ENCODE measurements around the gene MAPK8IP1. TPM values are rescaled to one million over a fixed set of nuclear protein-coding genes. Genes with fewer than 3 reads are reported as not detected.
A peak's percentile ranks its signal among the peaks of the same experiment; 100 is the strongest.

The MAPK8IP1 gene
- total and polyA plus RNA-seq, 10 donors, result 0.80 to 6.0 (median 3.1) TPM

DNA sequence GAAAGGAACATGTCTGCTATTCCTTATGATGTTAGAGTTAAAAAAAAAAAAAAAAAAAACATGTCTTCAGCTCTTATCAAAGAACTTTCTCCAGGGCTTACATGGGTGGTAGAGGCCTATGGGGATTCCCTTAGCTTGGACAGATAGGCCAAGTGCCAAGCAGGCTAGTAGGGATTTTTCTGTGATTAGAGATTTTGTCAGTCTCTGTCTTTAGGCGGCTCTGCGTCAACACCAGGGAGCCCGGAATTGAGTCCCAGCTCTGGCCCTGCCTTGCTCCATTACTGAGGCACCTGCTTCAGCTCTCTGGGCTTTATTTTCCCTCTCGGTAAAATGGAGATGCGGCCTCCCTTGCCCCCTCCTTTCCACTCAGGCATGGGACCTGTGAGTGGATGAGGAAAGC is 25.1 kb upstream of the MAPK8IP1 start:
- H3K27me3 ChIP-seq (replicated peaks in 1 of 7), result no peaks in the 10 kb centered on the region
- H3K4me3 ChIP-seq, result no peak overlapping the region
- intact Hi-C loops (cut with DNase I; ENCODE audit: low total_unique reads), result no loop called here
- peaks cover 10 to 100% (median 86%) of the 10 kb centered on the region in 6 donors for H3K36me3 ChIP-seq
- H3K4me1 ChIP-seq, result peaks cover 29 to 48% (median 33%) of the 10 kb centered on the region in 6 donors
- H3K27ac ChIP-seq, result peak overlapping the region in 6 of 8 donors; percentile 9 to 78 (median 60)
- H3K9me3 ChIP-seq, result no peaks in the 10 kb centered on the region
- TF ChIP-seq POLR2A (IDR thresholded peaks at IDR 0.05), result no peak
- TF ChIP-seq, protein P1, sequence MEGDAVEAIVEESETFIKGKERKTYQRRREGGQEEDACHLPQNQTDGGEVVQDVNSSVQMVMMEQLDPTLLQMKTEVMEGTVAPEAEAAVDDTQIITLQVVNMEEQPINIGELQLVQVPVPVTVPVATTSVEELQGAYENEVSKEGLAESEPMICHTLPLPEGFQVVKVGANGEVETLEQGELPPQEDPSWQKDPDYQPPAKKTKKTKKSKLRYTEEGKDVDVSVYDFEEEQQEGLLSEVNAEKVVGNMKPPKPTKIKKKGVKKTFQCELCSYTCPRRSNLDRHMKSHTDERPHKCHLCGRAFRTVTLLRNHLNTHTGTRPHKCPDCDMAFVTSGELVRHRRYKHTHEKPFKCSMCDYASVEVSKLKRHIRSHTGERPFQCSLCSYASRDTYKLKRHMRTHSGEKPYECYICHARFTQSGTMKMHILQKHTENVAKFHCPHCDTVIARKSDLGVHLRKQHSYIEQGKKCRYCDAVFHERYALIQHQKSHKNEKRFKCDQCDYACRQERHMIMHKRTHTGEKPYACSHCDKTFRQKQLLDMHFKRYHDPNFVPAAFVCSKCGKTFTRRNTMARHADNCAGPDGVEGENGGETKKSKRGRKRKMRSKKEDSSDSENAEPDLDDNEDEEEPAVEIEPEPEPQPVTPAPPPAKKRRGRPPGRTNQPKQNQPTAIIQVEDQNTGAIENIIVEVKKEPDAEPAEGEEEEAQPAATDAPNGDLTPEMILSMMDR (IDR thresholded peaks at IDR 0.05 in 8 of 11, conservative IDR thresholded peaks at IDR 0.05 in 3 of 11), result no peak
- TF ChIP-seq POLR2AphosphoS5 (IDR thresholded peaks at IDR 0.05), result no peak
- no peak for DNase-seq
- 82 to 96% (median 94%) methylated on average over 5 of the region's 5 CpGs for WGBS, 5 donors

DNA sequence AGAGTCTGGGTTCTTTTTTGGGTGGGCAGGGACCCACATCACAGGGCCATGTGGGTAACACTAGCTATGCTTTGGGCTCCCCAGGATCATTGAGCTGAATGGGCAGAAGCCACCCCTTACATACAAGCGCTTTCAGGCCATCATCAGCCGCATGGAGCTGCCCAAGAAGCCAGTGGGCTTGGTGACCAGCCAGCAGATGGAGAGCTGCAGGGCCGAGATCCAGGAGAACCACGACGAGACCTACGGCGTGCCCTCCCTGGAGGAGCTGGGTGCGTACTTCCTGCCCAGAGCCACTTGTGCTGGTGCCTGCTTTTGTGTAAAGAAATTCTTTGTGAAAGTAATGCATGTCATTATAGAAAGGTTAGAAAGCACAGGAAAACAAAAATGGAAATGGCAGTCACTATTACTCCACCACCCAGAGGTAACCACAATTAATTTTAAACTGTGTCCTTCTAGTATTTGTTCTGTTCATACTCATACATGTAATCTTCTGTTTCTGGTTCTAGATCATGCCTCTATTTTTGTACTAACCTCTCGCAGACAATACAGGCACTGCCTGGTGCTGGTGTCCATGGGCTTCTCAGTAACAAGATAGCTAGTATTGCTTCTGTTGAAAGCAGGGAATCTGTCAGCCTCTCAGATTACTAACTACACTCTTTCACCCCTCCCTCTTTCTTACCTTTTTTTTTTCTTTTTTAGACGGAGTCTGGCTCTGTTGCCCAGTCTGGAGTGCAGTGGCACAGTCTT is 24.5 kb upstream of the MAPK8IP1 start:
- TF ChIP-seq POLR2AphosphoS5 (IDR thresholded peaks at IDR 0.05), result no peak
- TF ChIP-seq POLR2A (IDR thresholded peaks at IDR 0.05), result no peak
- TF ChIP-seq, protein P1 (IDR thresholded peaks at IDR 0.05 in 8 of 11, conservative IDR thresholded peaks at IDR 0.05 in 3 of 11), result no peak
- DNase-seq, result no peak
- Histone ChIP-seq H3K9me3 (no peaks in the 10 kb centered on the region), H3K4me3 (no peak overlapping the region), H3K4me1 (peaks cover 29 to 46% (median 33%) of the 10 kb centered on the region in 6 donors), H3K36me3 (peaks cover 9 to 100% (median 89%) of the 10 kb centered on the region in 6 donors), H3K27me3 (replicated peaks in 1 of 7) (no peaks in the 10 kb centered on the region), H3K27ac (peak overlapping the region in 1 of 8 donors; percentile 68)
- intact Hi-C loops (cut with DNase I; ENCODE audit: low total_unique reads), result no loop called here
- WGBS, 5 donors, result 85 to 94% (median 87%) methylated on average over 9 to 10 of the region's 10 CpGs

DNA sequence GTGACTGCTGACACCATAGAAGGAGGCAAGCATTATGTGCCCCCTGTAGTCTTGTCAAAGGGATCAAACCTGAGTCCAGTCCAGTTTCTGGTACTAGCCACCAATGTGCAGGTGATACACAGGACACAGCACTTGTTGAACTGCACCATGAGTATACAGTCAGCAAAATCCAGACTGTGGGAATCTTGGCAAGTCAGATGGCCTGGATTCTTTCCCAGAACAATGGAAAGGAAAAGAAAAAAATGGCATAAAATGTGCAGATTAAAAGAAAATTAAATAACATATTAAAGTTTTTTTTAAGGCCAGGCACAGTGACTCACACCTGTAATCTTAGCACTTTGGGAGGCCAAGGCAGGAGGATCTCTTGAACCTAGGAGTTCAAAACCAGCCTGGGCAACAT is 21.4 kb upstream of the MAPK8IP1 start:
- no peak overlapping the region for H3K27ac ChIP-seq
- H3K4me3 ChIP-seq, result no peak overlapping the region
- DNase-seq, result no peak
- peaks cover 5 to 17% (median 9%) of the 10 kb centered on the region in 6 donors for H3K4me1 ChIP-seq
- H3K27me3 ChIP-seq (replicated peaks in 1 of 7), result no peaks in the 10 kb centered on the region
- no peaks in the 10 kb centered on the region for H3K9me3 ChIP-seq
- peaks cover 9 to 100% (median 91%) of the 10 kb centered on the region in 6 donors for H3K36me3 ChIP-seq
- intact Hi-C loops (cut with DNase I; ENCODE audit: low total_unique reads), result no loop called here
- TF ChIP-seq, protein P1 (IDR thresholded peaks at IDR 0.05 in 8 of 11, conservative IDR thresholded peaks at IDR 0.05 in 3 of 11), result no peak
- no peak for TF ChIP-seq POLR2A (IDR thresholded peaks at IDR 0.05)
- TF ChIP-seq POLR2AphosphoS5 (IDR thresholded peaks at IDR 0.05), result no peak

DNA sequence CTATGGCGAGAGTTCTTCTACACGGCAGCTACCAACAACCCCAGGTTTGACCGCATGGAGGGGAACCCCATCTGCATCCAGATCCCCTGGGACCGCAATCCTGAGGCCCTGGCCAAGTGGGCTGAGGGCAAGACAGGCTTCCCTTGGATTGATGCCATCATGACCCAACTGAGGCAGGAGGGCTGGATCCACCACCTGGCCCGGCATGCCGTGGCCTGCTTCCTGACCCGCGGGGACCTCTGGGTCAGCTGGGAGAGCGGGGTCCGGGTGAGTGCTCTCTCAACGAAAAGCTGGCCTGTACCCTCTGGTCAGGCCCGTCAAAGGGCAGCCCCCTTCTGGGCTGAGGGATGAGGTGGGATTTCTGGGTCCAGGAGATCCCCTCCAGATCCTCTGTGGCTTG is 15.9 kb upstream of the MAPK8IP1 start:
- intact Hi-C loops (cut with DNase I; ENCODE audit: low total_unique reads), result no loop called here
- no peak for DNase-seq
- Histone ChIP-seq H3K36me3 (peaks cover 5 to 100% (median 95%) of the 10 kb centered on the region in 6 donors), H3K27ac (no peak overlapping the region), H3K4me1 (no peaks in the 10 kb centered on the region), H3K4me3 (no peak overlapping the region), H3K9me3 (no peaks in the 10 kb centered on the region), H3K27me3 (replicated peaks in 1 of 7) (no peaks in the 10 kb centered on the region)
- TF ChIP-seq, protein P1 (IDR thresholded peaks at IDR 0.05 in 8 of 11, conservative IDR thresholded peaks at IDR 0.05 in 3 of 11), result no peak
- peak in 2 of 3 donors; percentile 7 to 40 for TF ChIP-seq POLR2AphosphoS5 (IDR thresholded peaks at IDR 0.05)
- WGBS, 5 donors, result 90 to 96% (median 94%) methylated on average over 4 to 12 of the region's 12 CpGs
